ENCODE measurements around the gene DEF6.
"Not testable (repeated sequence)": the region's sequence is repeated elsewhere in the genome, so short reads cannot be mapped to it uniquely, and the experiment has no call there.

DEF6 gene

GRCh38 chr6:35282472-35282871 is 15.1 kb upstream of the DEF6 start:
- DNase-seq (no peak), ATAC-seq (no peak)

- no peak for DNase-seq
- no peak for ATAC-seq
Measured at GRCh38 chr6:35283361-35283760, 14.3 kb upstream of the DEF6 start.

GRCh38 chr6:35287671-35288396 is 9.8 kb upstream of the DEF6 start:
- no peak for DNase-seq
- no peak for ATAC-seq

- ATAC-seq (no peak), DNase-seq (no peak)
Measured at GRCh38 chr6:35288834-35289233, 8.8 kb upstream of the DEF6 start.

- no peak for DNase-seq
- ATAC-seq: no peak
Measured at GRCh38 chr6:35291491-35291890, 6.1 kb upstream of the DEF6 start.

GRCh38 chr6:35292494-35292893 is 5.1 kb upstream of the DEF6 start:
- no peak for ATAC-seq
- DNase-seq: no peak

- no peak for DNase-seq
- ATAC-seq: no peak
Measured at GRCh38 chr6:35293681-35294080, 3.9 kb upstream of the DEF6 start.

- DNase-seq (peak; percentile 43), ATAC-seq (peak; percentile 24)
Measured at GRCh38 chr6:35294308-35294945, 3.2 kb upstream of the DEF6 start.

- DNase-seq: no peak
Measured at GRCh38 chr6:35295036-35295435, 2.6 kb upstream of the DEF6 start.

GRCh38 chr6:35295521-35296315 is 1.9 kb upstream of the DEF6 start:
- DNase-seq (no peak), ATAC-seq (no peak)

More at GRCh38 chr6:35295036-35295435, 2.6 kb upstream of the DEF6 start:
- ATAC-seq: no peak

GRCh38 chr6:35296931-35297600 is 552 bp upstream of the DEF6 start:
- ATAC-seq (no peak), DNase-seq (no peak)

GRCh38 chr6:35298625-35299140 is 1.1 kb downstream of the DEF6 start:
- DNase-seq (no peak), ATAC-seq (no peak)

- ATAC-seq: no peak
Measured at GRCh38 chr6:35299674-35300073, 2.1 kb downstream of the DEF6 start.

GRCh38 chr6:35300848-35301247 is 3.2 kb downstream of the DEF6 start:
- DNase-seq: peak; percentile 42

More at GRCh38 chr6:35299674-35300073, 2.1 kb downstream of the DEF6 start:
- DNase-seq: peak; percentile 58

GRCh38 chr6:35302604-35303241 is 5.1 kb downstream of the DEF6 start:
- DNase-seq: peak; percentile 91
- peak; percentile 81 for ATAC-seq

More at GRCh38 chr6:35300848-35301247, 3.2 kb downstream of the DEF6 start:
- no peak for ATAC-seq

GRCh38 chr6:35304299-35304698 is 6.7 kb downstream of the DEF6 start:
- ATAC-seq (no peak), DNase-seq (no peak)

GRCh38 chr6:35305117-35305516 is 7.5 kb downstream of the DEF6 start:
- ATAC-seq: no peak
- no peak for DNase-seq

GRCh38 chr6:35307138-35307537 is 9.5 kb downstream of the DEF6 start:
- not testable (repeated sequence) for DNase-seq, ATAC-seq

GRCh38 chr6:35308543-35308942 is 10.9 kb downstream of the DEF6 start:
- DNase-seq, ATAC-seq: not testable (repeated sequence)

- DNase-seq: no peak
- no peak for ATAC-seq
Measured at GRCh38 chr6:35309611-35310264, 12.1 kb downstream of the DEF6 start.

- ATAC-seq (peak; percentile 71), DNase-seq (no peak)
Measured at GRCh38 chr6:35310265-35310831, 12.7 kb downstream of the DEF6 start.

Data from stimulated activated naive CD8-positive, alpha-beta T cell treated with anti-CD3 and anti-CD28 coated beads, Interleukin-15, Interleukin-2, amounts not matched to agents 100 U/mL and 50 U/mL, for 24 hours (primary cell).